DND-41 (cell line): ENCODE measurements around the gene KLK4.

Source experiments
- CTCF ChIP-seq: IDR thresholded peaks from 2 replicates; pipeline ENCODE4 v1.5.1; 2012; ENCODE audit warnings: borderline replicate concordance, low read length, moderate library complexity, mild to moderate bottlenecking; ENCODE audit not compliant: poor library complexity, severe bottlenecking; ENCODE audit errors: extremely low read depth
- EZH2 ChIP-seq: IDR thresholded peaks from 3 replicates; pipeline ENCODE4 v1.6.1; 2012; ENCODE audit warnings: borderline replicate concordance, low read depth, mild to moderate bottlenecking, moderate library complexity, low read length, inconsistent platforms; ENCODE audit not compliant: severe bottlenecking

- TF ChIP-seq CTCF (no peak), EZH2 (no peak)
These were observed 473 bp downstream of the KLK4 start for GRCh38 chr19:50910722-50911121.
